RPMI8226 (cell line): ENCODE data around the gene UNC119B.
"Not testable (repeated sequence)": the region's sequence is repeated elsewhere in the genome, so short reads cannot be mapped to it uniquely, and the experiment has no call there.

Source experiments
- DNase-seq: peaks from one replicate; pipeline ENCODE4 v3.0.0-alpha.2; 2015

UNC119B gene

DNA sequence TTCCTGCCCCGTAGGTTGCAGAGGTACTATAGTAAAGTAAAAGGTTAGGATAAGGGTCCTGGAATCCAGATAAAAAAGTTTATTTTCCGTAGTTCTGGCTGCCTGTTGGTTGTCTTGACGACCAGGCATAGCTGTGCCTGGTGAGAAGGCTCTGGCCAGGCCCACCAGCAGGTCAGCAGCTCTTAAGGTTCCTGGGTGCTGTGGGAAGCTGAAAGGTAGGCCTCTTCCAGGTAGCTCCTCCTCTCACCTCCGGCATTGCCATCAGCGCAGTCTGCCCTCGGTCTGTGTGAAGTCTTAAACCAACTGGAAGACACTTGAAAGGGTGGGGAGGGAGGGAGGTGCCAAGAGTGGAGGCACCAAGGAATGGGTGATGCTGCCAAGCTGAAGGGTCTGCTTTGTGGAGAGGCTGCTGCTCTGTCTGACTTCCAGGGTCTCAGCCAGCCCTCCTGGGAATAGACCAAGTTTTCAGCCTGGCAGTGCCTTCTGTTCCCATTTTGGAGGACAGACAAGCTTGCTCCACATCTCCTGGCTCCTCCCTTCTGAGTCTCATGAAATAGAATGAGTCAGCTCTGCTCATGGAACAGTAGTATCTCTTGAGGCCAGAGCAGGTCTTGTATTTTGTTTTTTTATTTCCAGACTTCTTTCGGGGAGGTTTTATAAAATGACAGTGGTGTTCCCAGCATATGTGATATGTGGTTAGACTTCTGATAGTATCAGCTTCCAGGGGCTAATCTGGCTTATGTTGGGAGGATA, 10.2 kb downstream of the UNC119B start:
- no peak for DNase-seq

DNA sequence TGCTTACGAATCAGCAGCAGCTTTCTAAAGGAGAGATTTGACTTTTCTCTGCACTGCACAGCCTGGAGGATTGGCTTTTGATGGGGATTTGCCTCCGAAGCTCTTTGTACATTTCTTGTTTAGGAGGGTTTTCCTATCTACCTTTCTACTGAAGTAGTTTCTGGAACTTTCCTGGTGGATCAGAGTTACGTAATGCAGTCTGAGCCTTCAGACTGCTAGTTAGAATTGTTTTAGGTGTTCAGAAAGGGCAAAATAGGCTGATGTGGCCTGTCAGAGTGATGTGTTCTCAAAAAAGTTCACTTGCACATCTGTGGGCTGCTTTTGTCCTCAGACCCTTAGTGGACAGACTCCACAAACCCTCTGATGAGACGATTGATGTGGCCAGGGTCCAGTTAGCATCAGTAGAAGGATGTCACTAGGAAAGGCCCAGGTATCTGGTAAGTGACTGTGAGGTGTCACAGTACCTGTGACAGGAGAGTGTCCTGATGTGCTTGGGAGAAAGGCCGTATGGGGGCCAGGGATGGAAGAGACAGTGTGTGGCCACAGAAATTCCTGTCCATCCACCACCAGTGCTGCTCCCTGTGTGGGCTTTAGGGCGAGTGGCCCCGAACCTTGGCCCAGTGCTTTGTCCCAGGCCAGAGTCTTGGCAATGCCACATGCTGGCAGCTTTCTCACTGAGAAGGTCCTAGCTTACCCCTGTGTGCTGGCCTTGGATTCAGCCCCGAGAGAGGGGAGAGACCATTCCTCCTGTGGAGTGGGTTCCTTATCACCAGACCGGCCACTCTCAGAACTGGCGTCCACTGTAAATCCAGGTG, 10.9 kb downstream of the UNC119B start:
- DNase-seq = no peak

DNA sequence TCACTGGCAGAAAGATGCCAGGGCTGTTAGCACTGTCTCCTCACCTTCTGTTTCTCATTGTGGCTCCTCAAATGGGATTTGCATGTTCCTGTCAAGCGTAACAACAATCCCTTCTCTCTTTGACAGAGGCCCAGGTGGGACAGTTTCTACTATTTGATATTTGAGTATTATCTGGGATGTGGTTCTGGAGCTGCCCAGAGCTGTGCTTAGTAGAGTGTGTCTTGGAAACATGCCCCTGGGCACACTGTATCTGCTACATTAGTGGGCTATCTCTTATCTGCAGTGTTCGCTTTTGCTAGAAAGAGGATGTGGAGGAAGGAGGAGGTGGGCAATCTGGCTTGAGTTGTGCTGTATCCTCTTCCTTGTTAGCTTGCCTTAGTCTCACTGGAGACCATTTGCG, 11.6 kb downstream of the UNC119B start:
- no peak for DNase-seq

DNA sequence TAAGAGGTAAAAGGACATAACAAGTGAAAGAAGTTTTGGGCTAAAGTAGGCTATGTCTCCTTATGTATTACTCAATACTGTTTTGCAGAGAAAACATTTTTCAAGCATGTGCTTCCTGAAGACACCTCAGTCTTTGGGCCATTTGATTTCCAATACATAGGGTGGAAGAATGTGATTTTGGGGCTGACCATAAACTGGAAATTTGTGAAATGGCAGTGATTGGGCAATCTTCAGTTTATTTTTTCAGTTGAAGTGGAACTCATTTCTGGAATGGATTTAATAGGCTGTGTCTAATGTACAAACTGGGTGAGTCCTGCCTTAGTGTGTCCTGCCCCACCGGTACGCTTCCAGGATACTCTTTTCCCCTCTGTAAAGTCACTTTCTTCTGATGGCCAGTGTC, 12.5 kb downstream of the UNC119B start:
- DNase-seq = no peak

DNA sequence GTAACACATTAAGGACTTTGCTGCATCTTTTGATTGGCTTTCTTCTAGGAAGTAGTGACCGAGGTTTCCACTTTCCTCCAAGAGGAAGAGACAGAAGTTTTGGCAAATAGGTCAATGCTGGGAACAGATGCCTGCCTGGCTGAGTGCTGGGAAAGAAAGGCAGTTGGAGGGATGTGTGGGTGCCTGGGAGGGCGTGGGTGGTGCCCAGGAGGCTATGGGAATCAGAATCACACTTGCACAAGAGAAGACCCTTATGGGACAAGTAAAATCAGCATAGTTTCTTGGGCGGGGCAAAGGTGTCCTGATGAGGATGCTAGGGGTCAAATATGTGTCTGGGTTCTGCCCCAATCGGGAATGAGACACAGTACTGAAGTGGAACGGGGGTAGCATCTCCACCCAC, 14.5 kb downstream of the UNC119B start:
- no peak for DNase-seq

DNA sequence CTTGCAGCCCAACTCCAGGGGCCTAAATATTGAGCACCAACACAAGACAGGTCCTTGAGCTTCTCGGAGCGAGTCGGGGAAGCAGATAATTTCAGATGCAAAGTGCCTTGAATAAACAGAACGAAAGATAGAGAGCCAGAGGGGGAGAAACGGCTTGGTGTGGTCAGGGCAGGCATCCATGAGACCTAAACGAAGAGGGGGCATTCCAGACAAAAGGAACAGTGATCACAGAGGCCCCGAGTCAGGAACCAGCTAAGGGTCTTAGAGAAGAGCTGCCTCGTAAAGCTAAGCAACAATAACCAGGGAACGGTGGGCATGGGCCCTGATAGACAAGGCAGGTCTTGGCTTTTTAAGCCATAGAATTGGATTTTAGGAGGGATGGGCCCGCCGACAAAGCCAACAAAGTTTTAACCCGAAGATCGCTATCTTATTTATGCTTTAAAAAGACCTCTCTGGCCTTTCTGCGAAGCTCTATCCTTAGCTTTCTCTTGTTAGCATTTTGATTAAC, 14.9 kb downstream of the UNC119B start:
- no peak for DNase-seq

DNA sequence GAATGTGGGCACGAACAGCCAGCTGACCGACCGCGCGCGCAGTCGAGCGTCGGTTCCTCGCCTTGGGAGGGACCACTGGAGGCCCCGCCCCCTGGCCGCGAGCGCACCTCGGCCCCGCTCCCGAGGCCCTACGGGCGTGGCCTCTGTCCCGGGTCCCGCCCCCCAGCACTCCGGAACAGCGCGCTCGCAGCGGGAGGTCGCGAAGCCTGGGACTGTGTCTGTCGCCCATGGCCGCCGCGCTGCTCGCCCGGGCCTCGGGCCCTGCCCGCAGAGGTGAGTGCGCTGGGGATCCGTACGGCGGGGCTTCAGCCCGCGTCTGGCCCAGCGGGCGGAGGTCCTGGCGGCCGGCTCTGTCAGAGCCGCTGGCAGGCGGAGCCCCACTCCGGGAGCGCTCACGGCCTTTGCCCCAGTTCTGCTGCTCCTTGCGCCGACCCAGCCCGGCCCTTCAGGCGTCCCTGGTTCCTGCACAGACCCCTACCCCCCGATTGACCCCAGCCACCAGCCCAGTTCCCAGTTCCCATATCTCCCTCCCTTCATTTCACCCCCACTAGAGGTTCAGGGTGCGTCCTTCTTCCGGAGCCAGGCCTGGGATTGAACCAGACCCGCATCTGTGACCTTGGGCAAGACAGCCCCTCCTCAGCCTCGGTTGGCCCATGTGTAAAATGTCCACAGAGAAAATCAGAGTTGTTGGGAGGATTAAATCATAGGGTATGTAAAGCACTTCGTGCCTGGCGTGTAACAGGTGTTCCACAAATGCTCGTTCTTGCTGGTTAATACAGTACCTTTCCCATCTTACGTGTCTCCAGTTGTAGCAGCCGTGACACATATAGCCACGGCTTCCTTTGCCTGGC, 15.6 kb downstream of the UNC119B start, which contains the start of gene ACADS:
TSS of gene ACADS (plus strand) at position 168 of the 851 bp plus-strand sequence. CDS start at position 228, 60 bp downstream.
- DNase-seq = peak; percentile 71

DNA sequence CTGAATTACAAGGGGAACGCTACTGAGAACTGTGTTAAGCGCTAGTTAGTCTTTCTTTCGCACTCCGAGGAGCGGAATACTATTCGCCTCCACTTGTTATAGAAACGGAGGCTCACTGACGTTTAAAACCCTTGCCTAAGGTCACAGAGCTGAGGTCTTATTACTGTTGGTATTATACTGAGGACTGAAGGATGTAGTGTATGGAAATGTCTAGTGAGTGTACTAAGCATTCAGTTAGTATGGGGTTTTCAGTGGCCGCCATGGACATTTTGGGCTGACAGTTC, 16.2 kb downstream of the UNC119B start:
- DNase-seq = no peak

DNA sequence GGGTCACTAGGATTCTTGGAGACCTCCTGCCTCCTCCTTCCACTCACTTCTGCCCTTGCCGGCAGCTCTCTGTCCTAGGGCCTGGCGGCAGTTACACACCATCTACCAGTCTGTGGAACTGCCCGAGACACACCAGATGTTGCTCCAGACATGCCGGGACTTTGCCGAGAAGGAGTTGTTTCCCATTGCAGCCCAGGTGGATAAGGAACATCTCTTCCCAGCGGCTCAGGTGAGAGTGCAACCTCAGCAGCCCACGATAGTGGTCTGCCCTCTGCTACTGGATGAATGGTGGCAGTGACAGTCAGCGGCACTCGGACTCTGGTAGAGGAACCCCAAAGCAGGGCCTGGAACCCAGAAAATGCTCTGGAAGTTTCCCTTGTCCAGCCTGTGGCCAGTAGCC, 16.7 kb downstream of the UNC119B start:
- no peak for DNase-seq

DNA sequence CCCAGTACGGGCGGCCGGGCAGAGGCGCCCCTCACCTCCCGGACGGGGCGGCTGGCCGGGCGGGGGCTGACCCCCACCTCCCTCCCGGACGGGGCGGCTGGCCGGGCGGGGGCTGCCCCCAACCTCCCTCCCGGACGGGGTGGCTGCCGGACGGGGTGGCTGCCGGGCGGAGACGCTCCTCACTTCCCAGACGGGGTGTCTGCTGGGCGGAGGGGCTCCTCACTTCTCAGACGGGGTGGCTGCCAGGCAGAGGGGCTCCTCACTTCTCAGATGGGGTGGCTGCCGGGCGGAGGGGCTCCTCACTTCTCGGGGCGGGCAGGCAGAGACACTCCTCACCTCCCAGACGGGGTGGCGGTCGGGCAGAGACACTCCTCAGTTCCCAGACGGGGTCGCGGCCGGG, 21.9 kb downstream of the UNC119B start:
- DNase-seq = not testable (repeated sequence)

DNA sequence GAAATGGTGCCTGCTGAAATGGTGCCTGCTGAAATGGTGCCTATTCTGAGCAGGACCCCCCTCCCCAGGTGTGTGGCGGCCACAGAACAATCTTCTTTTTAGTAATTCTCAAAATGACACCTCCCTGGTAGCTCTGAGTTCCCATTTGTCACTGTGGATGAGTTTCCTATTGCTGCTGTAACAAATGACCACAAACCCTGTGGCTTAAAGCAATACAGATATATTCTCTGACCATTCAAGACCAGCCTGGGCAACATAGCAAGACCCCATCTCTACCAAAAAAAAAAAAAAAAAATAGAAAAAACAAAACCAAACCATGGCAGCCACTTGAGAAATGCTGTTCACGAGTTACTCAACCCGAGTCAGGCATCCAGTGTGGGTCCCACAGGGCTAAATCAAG, 23.3 kb downstream of the UNC119B start:
- no peak for DNase-seq

DNA sequence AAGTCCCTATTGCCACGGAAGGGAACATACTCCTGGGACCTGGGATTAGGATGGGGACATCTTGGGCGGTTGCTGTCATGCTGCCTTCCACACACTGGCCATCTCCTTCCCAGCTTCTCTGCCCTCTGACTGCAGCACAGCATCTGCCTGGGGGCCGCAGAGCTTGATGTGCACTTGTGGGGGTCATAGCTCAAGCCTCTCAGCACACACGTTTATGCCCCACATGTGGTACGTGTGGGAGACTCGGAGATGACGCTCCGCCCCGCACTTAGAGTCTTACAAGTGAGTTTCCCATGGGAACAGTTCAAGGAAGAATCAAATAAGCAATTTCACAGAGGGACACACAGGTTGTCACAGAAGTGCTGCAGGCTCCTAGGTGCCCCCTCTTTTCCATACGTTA, 24.0 kb downstream of the UNC119B start:
- DNase-seq = no peak

DNA sequence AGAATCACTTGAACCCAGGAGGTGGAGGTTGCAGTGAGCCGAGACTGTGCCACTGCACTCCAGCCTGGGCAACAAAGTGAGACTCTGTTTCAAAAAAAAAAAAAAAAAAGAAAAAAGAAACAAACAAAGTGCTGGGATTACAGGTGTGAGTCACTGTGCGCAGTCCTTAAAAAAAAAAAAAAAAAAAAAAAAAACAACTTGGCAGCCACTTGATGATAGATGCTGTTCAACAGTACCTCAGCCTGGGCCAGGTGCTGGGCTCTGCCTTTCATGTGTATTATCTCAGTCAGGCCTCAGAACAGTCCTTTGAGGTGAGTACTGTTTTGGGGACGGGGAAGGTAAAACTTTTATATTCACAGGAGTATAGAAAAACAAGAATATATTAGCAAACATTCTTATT, 24.9 kb downstream of the UNC119B start:
- peak; percentile 24 for DNase-seq

DNA sequence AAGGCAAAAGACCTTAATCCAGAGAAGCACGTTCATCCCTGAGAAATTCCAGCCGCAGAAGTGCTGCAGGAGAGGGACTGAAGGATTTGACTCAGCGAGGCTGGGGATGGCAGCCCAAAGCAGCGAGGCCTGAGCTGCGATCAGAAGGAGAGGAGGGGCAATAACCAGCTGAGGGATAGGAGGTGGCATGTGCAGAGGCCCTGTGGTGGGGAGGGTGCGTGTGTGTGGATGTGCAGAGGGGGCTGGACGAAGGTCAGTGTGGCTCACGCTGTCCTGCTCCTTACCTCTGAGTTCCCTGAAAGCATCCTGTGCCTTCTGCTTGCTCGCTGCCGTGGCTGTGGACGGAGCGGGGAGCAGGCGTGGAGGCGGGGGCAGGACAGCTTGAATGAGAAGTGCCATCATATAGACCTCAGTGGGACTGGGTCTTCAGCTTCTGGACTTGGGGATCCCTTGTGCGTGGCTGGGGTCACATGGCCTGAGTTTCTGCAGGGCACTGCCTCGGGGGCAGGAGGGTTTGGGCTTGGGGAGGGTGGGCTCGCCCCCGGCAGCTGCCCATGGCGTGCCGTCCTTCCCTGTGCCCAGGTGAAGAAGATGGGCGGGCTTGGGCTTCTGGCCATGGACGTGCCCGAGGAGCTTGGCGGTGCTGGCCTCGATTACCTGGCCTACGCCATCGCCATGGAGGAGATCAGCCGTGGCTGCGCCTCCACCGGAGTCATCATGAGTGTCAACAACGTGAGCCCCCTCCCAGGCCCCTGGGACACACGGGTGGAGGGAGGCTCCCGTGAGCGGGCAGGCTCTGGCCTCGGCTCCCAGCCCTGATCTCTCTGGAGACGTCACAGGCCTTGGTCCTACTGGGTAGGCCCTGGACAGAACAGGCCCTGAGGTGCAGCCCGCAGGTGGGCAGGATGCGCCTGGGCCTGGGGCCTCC, 26.4 kb downstream of the UNC119B start:
- DNase-seq = no peak

DNA sequence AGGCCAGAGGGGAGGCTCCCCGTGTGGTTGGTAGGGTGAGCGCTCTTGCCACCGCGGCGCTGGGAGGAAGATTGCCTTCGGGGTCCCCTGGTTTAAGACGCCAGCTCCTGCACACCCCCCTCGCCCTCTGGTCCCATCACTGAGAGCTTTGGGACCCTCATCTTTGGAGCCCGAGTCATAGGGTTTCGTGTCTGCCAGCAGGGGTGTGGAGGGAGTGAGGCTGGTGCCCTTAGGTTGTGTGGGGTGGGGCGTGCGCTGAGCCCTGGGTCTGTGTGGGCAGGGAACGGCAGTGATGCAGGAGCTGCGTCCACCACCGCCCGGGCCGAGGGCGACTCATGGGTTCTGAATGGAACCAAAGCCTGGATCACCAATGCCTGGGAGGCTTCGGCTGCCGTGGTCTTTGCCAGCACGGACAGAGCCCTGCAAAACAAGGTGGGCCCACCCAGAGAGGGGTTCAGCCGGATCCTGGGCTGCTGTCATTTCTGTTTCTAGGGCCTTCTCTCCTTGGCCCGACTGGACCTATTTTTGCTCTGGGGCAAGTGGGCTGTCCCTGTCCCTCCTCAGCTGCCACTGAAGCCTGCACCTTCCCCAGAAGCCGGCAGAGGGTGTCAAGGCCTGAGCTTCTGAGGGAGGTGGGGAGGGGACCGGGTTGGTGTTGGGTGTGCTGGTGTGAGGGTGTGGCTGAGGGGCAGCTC, 27.4 kb downstream of the UNC119B start:
- DNase-seq = peak; percentile 60

DNA sequence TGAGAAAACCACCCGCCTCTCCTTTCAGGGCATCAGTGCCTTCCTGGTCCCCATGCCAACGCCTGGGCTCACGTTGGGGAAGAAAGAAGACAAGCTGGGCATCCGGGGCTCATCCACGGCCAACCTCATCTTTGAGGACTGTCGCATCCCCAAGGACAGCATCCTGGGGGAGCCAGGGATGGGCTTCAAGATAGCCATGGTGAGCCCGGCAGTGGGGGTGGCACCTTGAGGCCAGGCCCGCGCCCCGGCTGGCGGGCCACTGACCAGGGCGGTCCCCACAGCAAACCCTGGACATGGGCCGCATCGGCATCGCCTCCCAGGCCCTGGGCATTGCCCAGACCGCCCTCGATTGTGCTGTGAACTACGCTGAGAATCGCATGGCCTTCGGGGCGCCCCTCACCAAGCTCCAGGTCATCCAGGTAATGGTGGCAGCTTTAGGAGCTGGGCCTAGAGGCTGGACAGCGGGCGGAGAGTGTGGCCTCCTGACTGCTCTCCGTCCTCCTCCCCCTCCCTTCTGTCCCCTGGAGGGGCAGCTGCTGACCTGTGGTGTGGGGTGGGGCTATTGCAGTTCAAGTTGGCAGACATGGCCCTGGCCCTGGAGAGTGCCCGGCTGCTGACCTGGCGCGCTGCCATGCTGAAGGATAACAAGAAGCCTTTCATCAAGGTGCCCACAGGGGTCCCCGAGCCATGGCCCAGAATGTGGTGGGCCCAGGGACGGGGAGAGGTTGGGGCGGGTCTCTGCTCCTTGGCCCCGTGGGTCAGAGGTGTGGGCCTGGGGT, 28.2 kb downstream of the UNC119B start:
- no peak for DNase-seq

DNA sequence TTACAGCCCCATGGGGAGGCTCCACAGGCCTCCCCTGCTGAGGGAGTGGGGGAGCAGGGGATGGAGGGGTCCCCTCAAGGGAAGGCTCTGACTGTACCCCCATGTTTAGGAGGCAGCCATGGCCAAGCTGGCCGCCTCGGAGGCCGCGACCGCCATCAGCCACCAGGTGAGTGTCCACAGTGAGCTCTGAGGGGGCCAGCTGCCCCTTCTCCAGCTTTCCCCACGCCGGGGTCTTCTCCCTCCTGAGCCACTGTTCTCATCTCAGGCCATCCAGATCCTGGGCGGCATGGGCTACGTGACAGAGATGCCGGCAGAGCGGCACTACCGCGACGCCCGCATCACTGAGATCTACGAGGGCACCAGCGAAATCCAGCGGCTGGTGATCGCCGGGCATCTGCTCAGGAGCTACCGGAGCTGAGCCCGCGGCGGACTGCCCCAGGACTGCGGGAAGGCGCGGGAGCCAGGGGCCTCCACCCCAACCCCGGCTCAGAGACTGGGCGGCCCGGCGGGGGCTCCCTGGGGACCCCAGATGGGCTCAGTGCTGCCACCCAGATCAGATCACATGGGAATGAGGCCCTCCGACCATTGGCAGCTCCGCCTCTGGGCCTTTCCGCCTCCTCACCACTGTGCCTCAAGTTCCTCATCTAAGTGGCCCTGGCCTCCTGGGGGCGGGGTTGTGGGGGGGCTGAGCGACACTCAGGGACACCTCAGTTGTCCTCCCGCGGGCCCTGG, 28.9 kb downstream of the UNC119B start:
- DNase-seq = no peak

DNA sequence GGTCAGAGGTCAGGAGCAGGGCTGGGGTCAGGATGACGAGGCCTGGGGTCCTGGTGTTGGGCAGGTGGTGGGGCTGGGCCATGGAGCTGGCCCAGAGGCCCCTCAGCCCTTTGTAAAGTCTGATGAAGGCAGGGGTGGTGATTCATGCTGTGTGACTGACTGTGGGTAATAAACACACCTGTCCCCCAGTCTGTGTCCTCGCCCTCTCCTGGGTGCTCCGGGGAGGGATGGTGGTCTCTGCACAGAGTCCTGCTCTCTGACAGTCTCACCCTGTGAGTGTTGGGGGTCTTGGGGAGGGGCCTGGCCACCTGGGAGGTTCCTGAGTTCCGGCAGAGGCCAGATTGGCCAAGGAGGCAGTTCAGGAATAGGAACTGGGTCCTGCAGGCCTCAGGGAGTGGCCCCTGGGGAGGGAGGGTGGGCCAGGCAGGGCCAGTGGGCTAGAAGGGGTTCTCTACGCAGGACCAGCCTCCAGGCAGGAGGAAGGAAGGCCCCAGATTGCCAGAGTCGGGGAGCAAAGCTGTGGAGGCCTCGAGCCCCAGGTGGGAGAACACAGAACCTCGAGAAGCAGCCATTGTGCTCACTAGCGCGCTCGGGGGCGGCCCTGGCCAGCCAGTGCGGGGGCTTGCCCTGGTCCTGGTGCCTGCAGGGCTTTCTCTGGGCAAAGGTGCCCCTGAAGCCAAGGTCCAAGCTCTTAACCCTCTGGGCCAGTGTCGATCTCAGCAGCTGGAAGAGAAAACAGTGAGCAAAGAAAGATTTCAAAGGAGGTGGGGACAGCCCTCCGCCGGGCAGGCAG, 29.8 kb downstream of the UNC119B start:
- DNase-seq = no peak

DNA sequence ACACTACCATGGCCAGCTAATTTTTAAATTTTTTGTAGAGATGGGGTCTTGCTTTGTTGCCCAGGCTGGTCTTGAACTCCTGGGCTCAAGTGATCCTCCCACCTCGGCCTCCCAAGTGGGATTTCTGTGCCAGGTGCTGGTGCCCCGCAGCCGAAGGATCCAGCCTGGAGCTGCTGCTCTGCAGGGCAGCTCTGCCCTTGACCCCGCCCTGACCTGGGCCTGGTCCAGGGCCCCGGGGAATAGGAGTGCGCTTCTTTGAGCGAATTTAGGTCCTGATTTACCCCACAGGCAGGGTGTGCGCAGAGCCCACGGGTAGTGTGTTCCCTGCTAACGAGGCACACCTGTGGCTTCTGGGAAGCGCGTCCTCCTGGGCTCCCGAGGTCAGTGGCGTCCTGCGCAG, 30.6 kb downstream of the UNC119B start:
- no peak for DNase-seq
